Measurements from ENCODE around the gene APOBR.
"Not testable (repeated sequence)": the region's sequence is repeated elsewhere in the genome, so short reads cannot be mapped to it uniquely, and the experiment has no call there.

- TF ChIP-seq CTCF (IDR thresholded peaks at IDR 0.05); EZH2 (IDR thresholded peaks at IDR 0.05; ENCODE audit: borderline replicate concordance, insufficient read depth, low read depth, low read length, poor library complexity, severe bottlenecking): not testable (repeated sequence)
These were observed 11.1 kb upstream of the APOBR start for GRCh38 chr16:28483361-28483760.

All from B cell (primary cell).